HepG2 (cell line): ENCODE measurements around the gene GLRA3.

Source experiments
- POLR2AphosphoS5 ChIP-seq: IDR thresholded peaks from 2 replicates; pipeline ENCODE4 v1.6.1; 2012; ENCODE audit warnings: low read depth, low read length
- RAD21 ChIP-seq: fragments of 450-650 bp; formaldehyde crosslinking; IDR thresholded peaks from 2 replicates; pipeline ENCODE4 v1.5.0; 2020; ENCODE audit warnings: mild to moderate bottlenecking
- SMARCC2 ChIP-seq: fragments of 450-650 bp; IDR thresholded peaks from 2 replicates; pipeline ENCODE4 v1.6.1; 2017; ENCODE audit warnings: antibody characterized with exemption, mild to moderate bottlenecking
- SNAPC2 ChIP-seq: sonication (generic); formaldehyde crosslinking; IDR thresholded peaks from 2 replicates; pipeline ENCODE4 v1.8.1; 2022; ENCODE audit warnings: mild to moderate bottlenecking, missing genetic modification reagents
- ZBTB20 ChIP-seq: sonication (generic); formaldehyde crosslinking; IDR thresholded peaks from 2 replicates; pipeline ENCODE4 v1.8.1; 2023; ENCODE audit warnings: missing genetic modification reagents, low read depth, mild to moderate bottlenecking, borderline replicate concordance
- ZNF773 ChIP-seq: sonication (generic); formaldehyde crosslinking; IDR thresholded peaks from 2 replicates; pipeline ENCODE4 v1.4.0; 2020; ENCODE audit warnings: missing genetic modification reagents, borderline replicate concordance
- TF ChIP-seq, protein P1 (sequence below): fragments of 450-650 bp; IDR thresholded peaks from 2 replicates; pipeline ENCODE4 v1.6.1; 2016
- TF ChIP-seq, protein P2 (sequence below): sonication (generic); formaldehyde crosslinking; IDR thresholded peaks from 2 replicates; pipeline ENCODE4 v1.5.0; 2020; ENCODE audit warnings: mild to moderate bottlenecking, missing genetic modification reagents, moderate library complexity

DNA sequence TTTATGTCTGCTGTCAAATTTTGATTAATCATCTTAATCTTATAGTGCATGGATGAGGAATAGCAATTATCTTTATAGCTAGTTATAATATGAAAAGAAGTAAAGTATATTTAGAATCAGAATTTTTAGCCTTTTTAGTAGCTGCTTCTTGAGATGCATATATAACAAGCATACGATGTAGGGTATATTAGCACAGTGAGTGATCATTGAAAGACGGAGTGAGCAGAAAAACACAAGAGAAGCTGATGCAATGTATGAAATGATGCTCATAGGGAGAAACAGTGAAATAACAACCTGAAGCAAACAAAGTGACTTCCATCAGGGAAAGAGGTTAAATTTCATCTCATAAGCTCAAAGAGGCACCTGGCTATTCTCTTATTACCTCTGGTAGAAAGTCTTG is 77.0 kb downstream of the GLRA3 start:
- TF ChIP-seq, protein P1, sequence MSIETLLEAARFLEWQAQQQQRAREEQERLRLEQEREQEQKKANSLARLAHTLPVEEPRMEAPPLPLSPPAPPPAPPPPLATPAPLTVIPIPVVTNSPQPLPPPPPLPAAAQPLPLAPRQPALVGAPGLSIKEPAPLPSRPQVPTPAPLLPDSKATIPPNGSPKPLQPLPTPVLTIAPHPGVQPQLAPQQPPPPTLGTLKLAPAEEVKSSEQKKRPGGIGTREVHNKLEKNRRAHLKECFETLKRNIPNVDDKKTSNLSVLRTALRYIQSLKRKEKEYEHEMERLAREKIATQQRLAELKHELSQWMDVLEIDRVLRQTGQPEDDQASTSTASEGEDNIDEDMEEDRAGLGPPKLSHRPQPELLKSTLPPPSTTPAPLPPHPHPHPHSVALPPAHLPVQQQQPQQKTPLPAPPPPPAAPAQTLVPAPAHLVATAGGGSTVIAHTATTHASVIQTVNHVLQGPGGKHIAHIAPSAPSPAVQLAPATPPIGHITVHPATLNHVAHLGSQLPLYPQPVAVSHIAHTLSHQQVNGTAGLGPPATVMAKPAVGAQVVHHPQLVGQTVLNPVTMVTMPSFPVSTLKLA = no peak
- TF ChIP-seq POLR2AphosphoS5 = no peak
- TF ChIP-seq RAD21 (CRISPR knock-in tag) = no peak
- no peak for TF ChIP-seq SMARCC2
- no peak for TF ChIP-seq SNAPC2 (CRISPR knock-in tag)
- TF ChIP-seq, protein P2, sequence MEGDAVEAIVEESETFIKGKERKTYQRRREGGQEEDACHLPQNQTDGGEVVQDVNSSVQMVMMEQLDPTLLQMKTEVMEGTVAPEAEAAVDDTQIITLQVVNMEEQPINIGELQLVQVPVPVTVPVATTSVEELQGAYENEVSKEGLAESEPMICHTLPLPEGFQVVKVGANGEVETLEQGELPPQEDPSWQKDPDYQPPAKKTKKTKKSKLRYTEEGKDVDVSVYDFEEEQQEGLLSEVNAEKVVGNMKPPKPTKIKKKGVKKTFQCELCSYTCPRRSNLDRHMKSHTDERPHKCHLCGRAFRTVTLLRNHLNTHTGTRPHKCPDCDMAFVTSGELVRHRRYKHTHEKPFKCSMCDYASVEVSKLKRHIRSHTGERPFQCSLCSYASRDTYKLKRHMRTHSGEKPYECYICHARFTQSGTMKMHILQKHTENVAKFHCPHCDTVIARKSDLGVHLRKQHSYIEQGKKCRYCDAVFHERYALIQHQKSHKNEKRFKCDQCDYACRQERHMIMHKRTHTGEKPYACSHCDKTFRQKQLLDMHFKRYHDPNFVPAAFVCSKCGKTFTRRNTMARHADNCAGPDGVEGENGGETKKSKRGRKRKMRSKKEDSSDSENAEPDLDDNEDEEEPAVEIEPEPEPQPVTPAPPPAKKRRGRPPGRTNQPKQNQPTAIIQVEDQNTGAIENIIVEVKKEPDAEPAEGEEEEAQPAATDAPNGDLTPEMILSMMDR (CRISPR knock-in tag) = no peak
- TF ChIP-seq ZBTB20 (CRISPR knock-in tag) = no peak
- no peak for TF ChIP-seq ZNF773 (CRISPR knock-in tag)
